Measurements from ENCODE around the gene NSUN6.

DNA sequence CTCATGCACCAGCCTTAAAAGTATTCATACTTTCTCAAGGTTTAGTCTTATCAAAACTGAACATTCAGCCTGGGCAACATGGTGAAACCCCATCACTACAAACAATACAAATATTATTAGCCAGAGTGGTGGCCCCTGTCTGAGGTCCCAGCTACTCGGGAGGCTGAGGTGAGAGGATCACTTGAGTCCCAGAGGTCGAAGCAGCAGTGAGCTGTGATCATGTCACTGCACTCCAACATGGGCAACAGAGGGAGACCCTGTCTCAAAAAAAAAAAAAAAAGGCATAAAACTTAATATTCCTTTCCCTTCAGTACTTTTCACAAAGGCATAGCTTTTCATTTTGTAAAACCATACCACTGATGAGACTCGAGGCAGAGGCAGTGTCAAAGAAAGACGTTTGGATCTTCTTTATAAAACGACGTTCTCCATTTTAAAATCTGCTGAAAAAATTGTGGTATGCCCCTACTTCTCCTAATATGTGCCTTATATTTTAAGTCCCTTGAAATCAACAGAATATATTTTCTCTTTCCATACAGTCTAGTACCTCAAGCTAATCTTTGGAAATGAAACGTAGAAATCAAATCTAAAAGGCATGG lies 1.9 kb downstream of the NSUN6 start:
- TF ChIP-seq, protein P1, sequence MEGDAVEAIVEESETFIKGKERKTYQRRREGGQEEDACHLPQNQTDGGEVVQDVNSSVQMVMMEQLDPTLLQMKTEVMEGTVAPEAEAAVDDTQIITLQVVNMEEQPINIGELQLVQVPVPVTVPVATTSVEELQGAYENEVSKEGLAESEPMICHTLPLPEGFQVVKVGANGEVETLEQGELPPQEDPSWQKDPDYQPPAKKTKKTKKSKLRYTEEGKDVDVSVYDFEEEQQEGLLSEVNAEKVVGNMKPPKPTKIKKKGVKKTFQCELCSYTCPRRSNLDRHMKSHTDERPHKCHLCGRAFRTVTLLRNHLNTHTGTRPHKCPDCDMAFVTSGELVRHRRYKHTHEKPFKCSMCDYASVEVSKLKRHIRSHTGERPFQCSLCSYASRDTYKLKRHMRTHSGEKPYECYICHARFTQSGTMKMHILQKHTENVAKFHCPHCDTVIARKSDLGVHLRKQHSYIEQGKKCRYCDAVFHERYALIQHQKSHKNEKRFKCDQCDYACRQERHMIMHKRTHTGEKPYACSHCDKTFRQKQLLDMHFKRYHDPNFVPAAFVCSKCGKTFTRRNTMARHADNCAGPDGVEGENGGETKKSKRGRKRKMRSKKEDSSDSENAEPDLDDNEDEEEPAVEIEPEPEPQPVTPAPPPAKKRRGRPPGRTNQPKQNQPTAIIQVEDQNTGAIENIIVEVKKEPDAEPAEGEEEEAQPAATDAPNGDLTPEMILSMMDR (IDR thresholded peaks at IDR 0.05) = no peak
- TF ChIP-seq POLR2A (IDR thresholded peaks at IDR 0.05) = no peak

Measured in thyroid gland (tissue), 4 donors.